Parathyroid adenoma (tissue), 2 donors: Measurements from ENCODE around the gene GDA.

Experiments used
- H2AFZ ChIP-seq: fragments of 300-600 bp; sonication (generic); one replicate; pipeline ENCODE4 v1.7.0; 2017; ENCODE audit warnings: antibody characterized with exemption, mild to moderate bottlenecking
- H3K27ac ChIP-seq: fragments of 300-600 bp; sonication (generic); one replicate; pipeline ENCODE4 v1.7.0; 2017
- H3K27me3 ChIP-seq: fragments of 300-600 bp; sonication (generic); one replicate; pipeline ENCODE4 v1.7.0; 2017; ENCODE audit warnings: low read length; ENCODE audit not compliant: control insufficient read depth, insufficient read depth
- H3K36me3 ChIP-seq: fragments of 300-600 bp; sonication (generic); one replicate; pipeline ENCODE4 v1.7.0; 2017; ENCODE audit warnings: low read length; ENCODE audit not compliant: control insufficient read depth, insufficient read depth
- H3K4me1 ChIP-seq: fragments of 300-600 bp; sonication (generic); one replicate; pipeline ENCODE4 v1.7.0; 2017; ENCODE audit warnings: control low read depth
- H3K4me2 ChIP-seq: fragments of 300-600 bp; sonication (generic); one replicate; pipeline ENCODE4 v1.7.0; 2017; ENCODE audit warnings: low read length
- H3K4me3 ChIP-seq: fragments of 300-600 bp; sonication (generic); one replicate; pipeline ENCODE4 v1.7.0; 2017; ENCODE audit warnings: low read depth, low read length
- H3K79me2 ChIP-seq: fragments of 300-600 bp; sonication (generic); one replicate; pipeline ENCODE4 v1.7.0; 2017; ENCODE audit warnings: control low read depth
- H3K9ac ChIP-seq: fragments of 300-600 bp; sonication (generic); one replicate; pipeline ENCODE4 v1.7.0; 2017; ENCODE audit warnings: mild to moderate bottlenecking
- H3K9me3 ChIP-seq: fragments of 300-600 bp; sonication (generic); one replicate; pipeline ENCODE4 v1.7.0; 2017; ENCODE audit warnings: low read length; ENCODE audit not compliant: control insufficient read depth
- TF ChIP-seq, protein P1 (sequence below): fragments of 300-600 bp; sonication (generic); IDR thresholded peaks from one replicate; pipeline ENCODE4 v1.7.0; 2017; ENCODE audit warnings: antibody characterized with exemption, mild to moderate bottlenecking
- donor health status: primary hyperparathyroidism.

GDA gene

GRCh38 chr9:72140586-72140985, 8.7 kb upstream of the GDA start:
- Histone ChIP-seq H3K4me2 (no peak overlapping the region), H3K79me2 (no peaks in the 10 kb centered on the region), H3K9me3 (no peaks in the 10 kb centered on the region), H3K36me3 (no peaks in the 10 kb centered on the region), H3K9ac (no peak overlapping the region), H3K27me3 (no peaks in the 10 kb centered on the region), H3K27ac (no peak overlapping the region), H3K4me3 (no peak overlapping the region), H3K4me1 (no peaks in the 10 kb centered on the region), H2AFZ (no peak overlapping the region)
- TF ChIP-seq, protein P1, sequence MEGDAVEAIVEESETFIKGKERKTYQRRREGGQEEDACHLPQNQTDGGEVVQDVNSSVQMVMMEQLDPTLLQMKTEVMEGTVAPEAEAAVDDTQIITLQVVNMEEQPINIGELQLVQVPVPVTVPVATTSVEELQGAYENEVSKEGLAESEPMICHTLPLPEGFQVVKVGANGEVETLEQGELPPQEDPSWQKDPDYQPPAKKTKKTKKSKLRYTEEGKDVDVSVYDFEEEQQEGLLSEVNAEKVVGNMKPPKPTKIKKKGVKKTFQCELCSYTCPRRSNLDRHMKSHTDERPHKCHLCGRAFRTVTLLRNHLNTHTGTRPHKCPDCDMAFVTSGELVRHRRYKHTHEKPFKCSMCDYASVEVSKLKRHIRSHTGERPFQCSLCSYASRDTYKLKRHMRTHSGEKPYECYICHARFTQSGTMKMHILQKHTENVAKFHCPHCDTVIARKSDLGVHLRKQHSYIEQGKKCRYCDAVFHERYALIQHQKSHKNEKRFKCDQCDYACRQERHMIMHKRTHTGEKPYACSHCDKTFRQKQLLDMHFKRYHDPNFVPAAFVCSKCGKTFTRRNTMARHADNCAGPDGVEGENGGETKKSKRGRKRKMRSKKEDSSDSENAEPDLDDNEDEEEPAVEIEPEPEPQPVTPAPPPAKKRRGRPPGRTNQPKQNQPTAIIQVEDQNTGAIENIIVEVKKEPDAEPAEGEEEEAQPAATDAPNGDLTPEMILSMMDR = no peak

- Histone ChIP-seq H3K9ac (no peak overlapping the region), H2AFZ (no peak overlapping the region), H3K4me3 (no peak overlapping the region), H3K9me3 (no peaks in the 10 kb centered on the region), H3K27me3 (no peaks in the 10 kb centered on the region), H3K27ac (no peak overlapping the region), H3K4me1 (no peaks in the 10 kb centered on the region), H3K4me2 (no peak overlapping the region), H3K79me2 (no peaks in the 10 kb centered on the region), H3K36me3 (no peaks in the 10 kb centered on the region)
- TF ChIP-seq, protein P1 = no peak
These were observed 7.8 kb upstream of the GDA start for GRCh38 chr9:72141484-72141883.

- TF ChIP-seq, protein P1 = no peak
- H3K27me3 ChIP-seq = no peaks in the 10 kb centered on the region
These were observed 4.3 kb upstream of the GDA start for GRCh38 chr9:72144756-72145492.

GRCh38 chr9:72145733-72146505, 3.3 kb upstream of the GDA start:
- TF ChIP-seq, protein P1 = no peak

More at GRCh38 chr9:72144756-72145492, 4.3 kb upstream of the GDA start:
- H3K27ac ChIP-seq = no peak overlapping the region
- no peak overlapping the region for H3K4me3 ChIP-seq
- no peaks in the 10 kb centered on the region for H3K9me3 ChIP-seq
- H3K79me2 ChIP-seq = no peaks in the 10 kb centered on the region
- H3K4me2 ChIP-seq = no peak overlapping the region
- H2AFZ ChIP-seq = no peak overlapping the region
- H3K9ac ChIP-seq = no peak overlapping the region
- H3K36me3 ChIP-seq = no peaks in the 10 kb centered on the region
- no peaks in the 10 kb centered on the region for H3K4me1 ChIP-seq

More at GRCh38 chr9:72145733-72146505, 3.3 kb upstream of the GDA start:
- H3K27me3 ChIP-seq = no peaks in the 10 kb centered on the region
- no peaks in the 10 kb centered on the region for H3K36me3 ChIP-seq
- no peak overlapping the region for H3K4me2 ChIP-seq
- H3K27ac ChIP-seq = no peak overlapping the region
- H3K79me2 ChIP-seq = no peaks in the 10 kb centered on the region
- no peaks in the 10 kb centered on the region for H3K9me3 ChIP-seq
- no peak overlapping the region for H3K9ac ChIP-seq
- H3K4me1 ChIP-seq = no peaks in the 10 kb centered on the region
- no peak overlapping the region for H3K4me3 ChIP-seq
- H2AFZ ChIP-seq = no peak overlapping the region
